GM10266 (cell line): ENCODE data around the gene USP32.
A peak's percentile ranks its signal among the peaks of the same experiment; 100 is the strongest.
"Not testable (repeated sequence)": the region's sequence is repeated elsewhere in the genome, so short reads cannot be mapped to it uniquely, and the experiment has no call there.

Experiments used
- DNase-seq: peaks from one replicate; pipeline ENCODE4 v3.0.0; 2012; ENCODE audit errors: extremely low spot score
- TF ChIP-seq, protein P1 (sequence below): IDR thresholded peaks from 2 replicates; pipeline ENCODE4 v1.5.1; 2012; ENCODE audit warnings: mild to moderate bottlenecking, low read depth; ENCODE audit not compliant: control insufficient read depth, insufficient read depth; ENCODE audit errors: missing control alignments

USP32 gene, protein sequence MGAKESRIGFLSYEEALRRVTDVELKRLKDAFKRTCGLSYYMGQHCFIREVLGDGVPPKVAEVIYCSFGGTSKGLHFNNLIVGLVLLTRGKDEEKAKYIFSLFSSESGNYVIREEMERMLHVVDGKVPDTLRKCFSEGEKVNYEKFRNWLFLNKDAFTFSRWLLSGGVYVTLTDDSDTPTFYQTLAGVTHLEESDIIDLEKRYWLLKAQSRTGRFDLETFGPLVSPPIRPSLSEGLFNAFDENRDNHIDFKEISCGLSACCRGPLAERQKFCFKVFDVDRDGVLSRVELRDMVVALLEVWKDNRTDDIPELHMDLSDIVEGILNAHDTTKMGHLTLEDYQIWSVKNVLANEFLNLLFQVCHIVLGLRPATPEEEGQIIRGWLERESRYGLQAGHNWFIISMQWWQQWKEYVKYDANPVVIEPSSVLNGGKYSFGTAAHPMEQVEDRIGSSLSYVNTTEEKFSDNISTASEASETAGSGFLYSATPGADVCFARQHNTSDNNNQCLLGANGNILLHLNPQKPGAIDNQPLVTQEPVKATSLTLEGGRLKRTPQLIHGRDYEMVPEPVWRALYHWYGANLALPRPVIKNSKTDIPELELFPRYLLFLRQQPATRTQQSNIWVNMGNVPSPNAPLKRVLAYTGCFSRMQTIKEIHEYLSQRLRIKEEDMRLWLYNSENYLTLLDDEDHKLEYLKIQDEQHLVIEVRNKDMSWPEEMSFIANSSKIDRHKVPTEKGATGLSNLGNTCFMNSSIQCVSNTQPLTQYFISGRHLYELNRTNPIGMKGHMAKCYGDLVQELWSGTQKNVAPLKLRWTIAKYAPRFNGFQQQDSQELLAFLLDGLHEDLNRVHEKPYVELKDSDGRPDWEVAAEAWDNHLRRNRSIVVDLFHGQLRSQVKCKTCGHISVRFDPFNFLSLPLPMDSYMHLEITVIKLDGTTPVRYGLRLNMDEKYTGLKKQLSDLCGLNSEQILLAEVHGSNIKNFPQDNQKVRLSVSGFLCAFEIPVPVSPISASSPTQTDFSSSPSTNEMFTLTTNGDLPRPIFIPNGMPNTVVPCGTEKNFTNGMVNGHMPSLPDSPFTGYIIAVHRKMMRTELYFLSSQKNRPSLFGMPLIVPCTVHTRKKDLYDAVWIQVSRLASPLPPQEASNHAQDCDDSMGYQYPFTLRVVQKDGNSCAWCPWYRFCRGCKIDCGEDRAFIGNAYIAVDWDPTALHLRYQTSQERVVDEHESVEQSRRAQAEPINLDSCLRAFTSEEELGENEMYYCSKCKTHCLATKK (N-terminal part only)

DNA sequence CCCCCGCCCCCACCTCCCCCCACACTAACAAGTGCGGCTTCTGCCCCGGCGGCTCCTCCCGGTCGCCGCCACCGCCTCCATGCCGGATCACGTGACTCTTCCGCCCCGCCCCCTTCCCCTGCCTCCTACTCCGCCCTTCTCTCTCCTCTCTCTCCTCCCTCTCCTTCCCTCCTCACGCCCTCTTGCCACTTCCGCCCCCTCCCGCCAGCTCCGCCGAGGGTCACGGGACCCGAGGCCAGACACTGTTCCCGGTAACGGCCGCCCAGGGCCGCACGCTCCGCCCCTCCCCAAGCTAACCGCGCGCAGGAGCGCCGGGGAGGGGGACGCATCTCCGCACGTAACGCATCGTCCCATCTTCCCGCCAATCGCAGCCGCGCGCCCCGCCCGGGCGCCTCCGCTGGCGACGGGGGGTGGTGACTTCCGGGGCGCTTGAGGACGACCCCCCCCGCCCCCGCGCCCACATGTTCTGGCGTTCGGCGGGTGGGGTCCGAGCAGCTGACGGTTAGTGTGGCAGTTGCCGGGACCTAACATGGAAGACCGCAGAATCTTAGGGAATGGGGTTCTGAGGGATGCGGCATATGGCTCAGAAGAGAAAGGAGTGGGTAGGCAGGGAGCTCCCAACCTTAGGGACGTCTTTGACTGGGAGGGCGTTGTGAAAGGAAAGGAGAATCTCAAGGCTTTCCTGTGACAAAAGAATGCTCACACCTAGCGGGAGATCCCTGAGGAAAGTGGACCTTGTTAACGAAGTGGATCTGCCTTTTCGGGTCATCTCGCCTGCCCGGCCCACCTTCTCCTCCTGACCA lies at the start of gene USP32:
Gene USP32 (minus strand): TSS at position 92 of the 803 bp plus-strand sequence. CDS start 194 bp downstream, outside the sequence.
- DNase-seq: peak; percentile 93
- TF ChIP-seq, protein P1, sequence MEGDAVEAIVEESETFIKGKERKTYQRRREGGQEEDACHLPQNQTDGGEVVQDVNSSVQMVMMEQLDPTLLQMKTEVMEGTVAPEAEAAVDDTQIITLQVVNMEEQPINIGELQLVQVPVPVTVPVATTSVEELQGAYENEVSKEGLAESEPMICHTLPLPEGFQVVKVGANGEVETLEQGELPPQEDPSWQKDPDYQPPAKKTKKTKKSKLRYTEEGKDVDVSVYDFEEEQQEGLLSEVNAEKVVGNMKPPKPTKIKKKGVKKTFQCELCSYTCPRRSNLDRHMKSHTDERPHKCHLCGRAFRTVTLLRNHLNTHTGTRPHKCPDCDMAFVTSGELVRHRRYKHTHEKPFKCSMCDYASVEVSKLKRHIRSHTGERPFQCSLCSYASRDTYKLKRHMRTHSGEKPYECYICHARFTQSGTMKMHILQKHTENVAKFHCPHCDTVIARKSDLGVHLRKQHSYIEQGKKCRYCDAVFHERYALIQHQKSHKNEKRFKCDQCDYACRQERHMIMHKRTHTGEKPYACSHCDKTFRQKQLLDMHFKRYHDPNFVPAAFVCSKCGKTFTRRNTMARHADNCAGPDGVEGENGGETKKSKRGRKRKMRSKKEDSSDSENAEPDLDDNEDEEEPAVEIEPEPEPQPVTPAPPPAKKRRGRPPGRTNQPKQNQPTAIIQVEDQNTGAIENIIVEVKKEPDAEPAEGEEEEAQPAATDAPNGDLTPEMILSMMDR: peak; percentile 6

DNA sequence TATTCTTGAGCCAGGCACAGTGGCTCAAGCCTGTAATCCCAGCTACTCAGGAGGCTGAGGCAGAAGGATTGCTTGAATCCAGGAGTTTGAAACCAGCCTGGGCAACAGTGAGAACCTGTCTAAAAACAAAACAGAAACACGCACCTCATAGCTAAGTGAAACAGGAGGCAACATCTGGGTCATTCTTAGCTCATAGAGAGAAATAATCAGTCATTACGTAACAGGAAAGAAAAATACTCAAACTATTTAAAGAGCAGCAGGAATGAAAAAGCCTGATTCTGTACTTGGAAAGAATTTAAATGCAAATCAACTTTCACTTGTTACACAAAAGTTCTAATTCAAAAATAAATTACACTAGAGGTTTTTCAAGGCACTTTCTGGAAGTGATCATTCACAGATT lies 47.6 kb upstream of the USP32 start:
- no peak for DNase-seq

DNA sequence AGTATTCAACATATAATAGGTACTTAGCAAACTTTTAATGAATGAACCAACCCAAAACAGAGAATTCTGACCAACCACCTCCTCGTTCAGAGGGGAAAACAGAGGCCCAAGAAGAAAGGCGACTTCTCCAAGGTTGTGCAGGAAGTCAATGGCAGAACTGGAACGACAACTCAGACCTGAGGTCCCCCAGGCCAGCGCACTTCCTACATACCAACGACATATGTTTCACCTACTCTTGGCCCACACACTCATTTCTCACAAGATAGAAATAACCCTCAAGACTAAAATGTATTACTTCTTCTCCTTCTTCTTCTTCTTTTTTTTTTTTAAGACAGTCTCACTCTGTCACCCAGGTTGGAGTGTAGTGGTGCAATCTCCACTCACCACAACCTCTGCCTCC lies 44.7 kb upstream of the USP32 start:
- TF ChIP-seq, protein P1: no peak
- no peak for DNase-seq

More for the DNA sequence above, 47.6 kb upstream of the USP32 start:
- TF ChIP-seq, protein P1: no peak

DNA sequence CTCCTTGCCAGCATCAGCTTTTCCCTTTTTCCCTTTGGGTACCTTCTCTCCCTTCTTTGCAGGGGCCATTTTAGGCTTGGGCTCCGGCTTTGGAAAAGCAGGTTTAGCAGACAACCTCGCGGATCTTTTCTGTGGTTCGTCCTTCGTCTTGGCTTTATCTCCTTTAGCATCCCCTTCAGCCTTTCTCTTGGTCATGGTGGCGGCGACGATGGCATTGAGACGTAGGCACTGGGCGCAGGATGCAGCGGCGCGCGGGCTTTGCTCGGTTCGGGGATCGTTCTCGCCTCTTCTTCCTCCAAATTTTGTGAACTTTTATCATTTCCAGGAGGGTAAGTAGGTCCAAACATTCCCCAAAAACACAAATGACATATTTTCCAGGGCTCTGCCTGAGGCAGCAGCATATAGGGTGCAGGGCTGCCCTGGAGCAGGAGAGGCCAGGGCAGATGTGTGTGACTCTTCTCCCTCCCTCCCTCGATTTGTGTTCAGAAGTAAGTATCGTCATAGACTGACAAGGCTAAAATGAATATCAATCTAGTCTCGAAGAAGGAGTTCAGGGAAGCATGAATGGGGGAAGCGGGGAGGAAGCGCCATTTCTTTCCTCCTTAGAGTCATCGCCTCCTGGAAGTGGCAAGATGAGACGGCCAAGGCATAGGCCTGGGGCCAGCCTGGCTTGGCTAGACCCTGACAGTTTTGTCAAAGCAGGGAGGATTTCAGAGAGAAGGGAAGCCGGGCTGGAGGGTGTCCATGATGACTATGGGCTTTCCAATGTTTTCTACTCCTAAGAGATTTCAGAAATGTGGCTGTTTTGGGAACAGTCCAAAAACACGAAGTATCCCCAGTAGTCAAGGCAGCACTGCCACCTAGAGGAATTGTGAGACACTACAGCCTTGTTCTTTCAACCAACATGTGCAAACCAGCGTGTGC lies 43.6 kb upstream of the USP32 start:
- TF ChIP-seq, protein P1: peak; percentile 85
- peak; percentile 63 for DNase-seq

DNA sequence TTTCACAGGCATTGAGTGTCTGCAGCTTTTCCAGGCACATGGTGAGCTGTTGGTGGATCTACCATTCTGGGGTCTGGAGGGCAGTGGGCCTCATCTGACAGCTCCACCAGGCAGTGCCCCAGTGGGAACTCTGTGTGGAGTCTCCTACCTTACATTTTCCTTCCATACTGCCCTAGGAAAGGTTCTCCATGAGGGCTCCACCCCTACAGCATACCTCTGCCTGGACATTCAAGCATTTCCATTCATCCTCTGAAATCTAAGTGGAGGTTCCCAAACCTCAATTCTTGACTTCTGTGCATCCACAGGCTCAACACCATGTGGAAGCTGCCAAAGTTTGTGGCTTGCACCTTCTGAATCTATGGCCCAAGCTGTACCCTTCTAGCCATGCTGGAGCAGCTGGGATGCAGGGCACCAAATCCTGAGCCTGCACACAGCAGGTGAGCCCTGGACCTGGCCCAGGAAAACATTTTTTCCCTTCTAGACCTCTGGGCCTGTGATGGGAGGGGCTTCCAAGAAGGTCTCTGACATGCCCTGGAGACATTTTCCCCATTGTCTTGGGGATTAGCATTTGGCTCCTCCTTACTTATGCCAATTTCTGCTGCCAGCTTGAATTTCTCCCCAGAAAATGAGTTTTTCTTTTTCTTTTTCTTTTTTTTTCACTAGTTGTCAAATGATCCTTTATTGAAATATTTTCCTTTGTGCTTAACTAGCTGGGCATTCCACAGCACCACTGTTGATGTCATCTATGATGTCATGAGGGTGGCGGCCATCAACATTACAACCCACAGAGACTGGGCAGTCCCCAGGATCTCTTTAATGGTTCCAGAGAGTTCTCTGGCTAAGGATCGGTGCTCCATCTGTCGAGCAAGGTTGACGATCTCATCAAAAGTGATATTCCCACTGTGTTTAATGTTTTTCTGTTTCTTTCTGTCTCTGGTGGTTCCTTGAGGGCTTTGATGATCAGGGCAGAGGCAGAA lies 41.4 kb upstream of the USP32 start:
- not testable (repeated sequence) for DNase-seq

- not testable (repeated sequence) for DNase-seq
These were observed 38.6 kb upstream of the USP32 start for GRCh38 chr17:60430561-60430960.

- DNase-seq: not testable (repeated sequence)
These were observed 36.6 kb upstream of the USP32 start for GRCh38 chr17:60428491-60428890.
